Measurements from ENCODE around the gene CCL2. TPM values are rescaled to one million over a fixed set of nuclear protein-coding genes. Genes with fewer than 3 reads are reported as not detected.

CCL2 gene
- total RNA-seq, 1 experiment from 2014 or later: 1.4 TPM

DNA sequence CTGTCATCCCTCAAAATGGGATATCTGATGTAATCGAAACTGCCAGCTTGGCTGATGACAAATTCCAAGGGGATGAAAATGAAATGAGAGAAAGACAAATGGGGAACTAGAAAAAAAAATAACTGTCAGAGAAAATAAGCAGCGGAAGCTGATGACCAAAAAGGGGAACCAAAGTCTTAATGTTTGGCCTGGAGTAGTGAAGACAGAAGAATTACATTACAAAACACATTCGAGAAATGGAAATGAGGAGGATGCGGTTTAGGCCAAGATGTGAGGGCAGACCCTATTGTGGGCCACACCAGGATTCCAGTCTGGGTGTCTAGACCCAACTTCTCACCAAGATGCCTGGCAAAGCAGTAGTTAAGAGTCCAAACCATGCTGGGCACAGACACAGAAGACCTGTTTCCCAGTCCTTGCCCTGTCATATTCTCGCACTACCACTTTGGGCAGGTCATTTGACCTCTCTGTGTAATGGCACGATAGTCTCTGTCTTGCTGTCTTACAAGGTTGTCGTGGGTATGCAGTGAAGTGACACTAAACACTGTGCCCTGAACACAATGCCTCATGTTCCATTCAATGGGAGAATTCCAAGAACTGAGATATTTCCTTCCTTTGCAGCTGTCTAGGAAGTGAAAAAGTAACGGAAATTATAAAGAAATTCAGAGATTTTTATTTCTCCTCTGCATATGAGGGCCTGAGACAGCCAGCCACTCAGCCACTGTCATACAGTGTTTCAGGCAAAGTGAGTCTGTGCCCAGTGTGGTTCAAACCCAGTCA, 12.3 kb upstream of the CCL2 start:
- H3K27ac Mint-ChIP-seq: peak overlapping the region in 1 of 3 experiments; percentile 18; a peak in 1 of 7 replicates
- H4K20me1 ChIP-seq (ENCODE audit: control insufficient read depth, insufficient read depth, insufficient read length): no peaks in the 10 kb centered on the region
- peaks cover 12 to 14% of the 10 kb centered on the region in 2 experiments for H3K4me1 Mint-ChIP-seq
- no peak overlapping the region for H3K4ac ChIP-seq (ENCODE audit: low read depth, low read length)
- no peak overlapping the region for H3K4me2 ChIP-seq (ENCODE audit: insufficient read depth, insufficient read length, low read length)
- no peak overlapping the region for H4K8ac ChIP-seq (replicated peaks; ENCODE audit: insufficient read length, low read depth, low read length)
- no peak overlapping the region for H2AFZ ChIP-seq (ENCODE audit: low read length)
- no peak overlapping the region for H3K56ac ChIP-seq (ENCODE audit: insufficient read length, low read depth, low read length)
- no peak overlapping the region for H2BK120ac ChIP-seq (ENCODE audit: low read depth, low read length, poor library complexity, severe bottlenecking)
- no peaks in the 10 kb centered on the region for H3K4me1 ChIP-seq (ENCODE audit: insufficient read depth, low read length)
- no peaks in the 10 kb centered on the region for H3K9me3 ChIP-seq (ENCODE audit: control insufficient read depth, low read depth, low read length)
- H2BK12ac ChIP-seq (ENCODE audit: insufficient read length, low read depth, low read length): no peak overlapping the region
- no peaks in the 10 kb centered on the region; the same call in none of the 2 replicates for H3K27me3 Mint-ChIP-seq (ENCODE audit: low read depth)
- H3T11ph ChIP-seq (ENCODE audit: low read length): no peak overlapping the region
- H2BK5ac ChIP-seq (ENCODE audit: insufficient read length, low read length): no peak overlapping the region
- H2BK20ac ChIP-seq (ENCODE audit: low read depth, low read length, poor library complexity, severe bottlenecking): no peak overlapping the region
- no peak overlapping the region for H3K23ac ChIP-seq (ENCODE audit: insufficient read length, low read depth, low read length)
- H3K79me2 ChIP-seq (ENCODE audit: insufficient read depth, low read length): no peaks in the 10 kb centered on the region
- no peaks in the 10 kb centered on the region for H3K9me3 Mint-ChIP-seq
- no CpG with 5 or more reads among the region's 8 CpGs for WGBS (ENCODE audit: extremely low coverage, insufficient read length, low lambda C conversion rate)
- DNase-seq: no peak
- H3K14ac ChIP-seq (ENCODE audit: insufficient read depth, low read length): no peak overlapping the region
- H2AK5ac ChIP-seq (ENCODE audit: insufficient read length, low read length): no peak overlapping the region
- no peak overlapping the region for H3K18ac ChIP-seq (ENCODE audit: insufficient read length, low read depth, low read length)
- no peak overlapping the region for H3K9ac ChIP-seq (ENCODE audit: extremely low read depth, insufficient read length, low read length)
- no peak overlapping the region for H2BK15ac ChIP-seq (ENCODE audit: low read depth, low read length)
- H4K91ac ChIP-seq (ENCODE audit: insufficient read length, low read depth, low read length): no peak overlapping the region
- no peak for TF ChIP-seq CTCF (conservative IDR thresholded peaks at IDR 0.05)
- no peaks in the 10 kb centered on the region for H3K27me3 ChIP-seq (ENCODE audit: insufficient read depth, low read length)
- no peak overlapping the region for H3K27ac ChIP-seq (ENCODE audit: insufficient read length, low read depth, low read length)
- no peaks in the 10 kb centered on the region for H3K36me3 Mint-ChIP-seq (ENCODE audit: insufficient read depth in 1 of 3, low read depth in 3 of 3)
- H4K5ac ChIP-seq (ENCODE audit: insufficient read length, low read depth, low read length): no peak overlapping the region
- no peaks in the 10 kb centered on the region for H3K23me2 ChIP-seq (ENCODE audit: insufficient read length, low read depth, low read length, poor library complexity, severe bottlenecking)
- H3K79me1 ChIP-seq (ENCODE audit: insufficient read depth, low read depth, low read length, poor library complexity, severe bottlenecking): no peaks in the 10 kb centered on the region
- no peak overlapping the region; a peak in 1 of 5 replicates for H3K4me3 Mint-ChIP-seq
